ENCODE results near the gene GFPT1.

The GFPT1 gene

GRCh38 chr2:69287544-69287943, 99.5 kb downstream of the GFPT1 start:
- no peak for DNase-seq

GRCh38 chr2:69285379-69285894, 101.6 kb downstream of the GFPT1 start:
- no peak for DNase-seq

DNA sequence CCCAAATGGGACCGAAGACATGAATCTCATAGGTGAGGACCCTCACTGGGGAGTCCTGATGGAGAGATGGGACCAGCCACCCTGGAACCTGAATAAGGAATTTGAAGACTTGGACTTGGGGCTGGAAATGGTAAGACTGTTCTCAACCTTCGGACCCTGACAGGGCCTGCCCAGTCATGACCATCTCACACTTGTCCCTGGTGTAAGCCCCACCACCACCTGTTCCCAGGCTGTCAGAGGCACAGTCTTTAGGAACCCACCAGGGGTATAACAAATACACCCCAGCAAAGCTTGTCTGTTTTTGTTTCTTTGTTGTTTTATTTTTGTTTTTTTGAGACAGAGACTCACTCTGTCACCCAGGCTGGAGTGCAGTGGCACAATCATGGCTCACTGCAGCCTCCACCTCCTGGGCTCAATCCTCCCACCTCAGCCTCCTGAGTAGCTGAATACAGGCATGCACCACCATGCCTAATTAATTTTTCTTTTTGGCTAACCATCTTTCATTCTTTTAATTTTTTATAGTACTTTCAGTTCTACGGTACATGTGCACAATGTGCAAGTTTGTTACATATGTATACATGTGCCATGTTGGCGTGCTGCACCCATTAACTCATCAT, 106.1 kb downstream of the GFPT1 start:
- DNase-seq: no peak

GRCh38 chr2:69279931-69280681, 106.9 kb downstream of the GFPT1 start:
- DNase-seq: no peak

DNA sequence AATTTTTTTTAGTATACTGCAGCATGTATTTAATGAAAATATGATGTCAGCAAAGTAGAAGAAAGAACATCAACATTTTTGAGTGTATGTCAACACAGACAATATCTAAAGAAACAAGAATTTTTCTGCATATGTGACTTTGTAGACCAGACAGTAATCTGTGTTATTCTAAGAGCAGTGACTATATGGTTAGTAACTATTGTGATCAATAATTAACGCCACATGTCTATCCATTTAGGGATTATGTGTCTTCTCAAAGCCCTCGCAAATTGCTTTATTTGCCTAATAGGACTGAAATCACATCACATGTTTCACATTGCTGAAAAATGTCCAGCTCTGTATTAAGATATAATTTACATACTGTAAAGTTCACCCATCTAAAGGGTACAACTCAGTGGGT, 107.8 kb downstream of the GFPT1 start:
- no peak for DNase-seq

- peak; percentile 26 for DNase-seq
Observed at GRCh38 chr2:69278366-69278765, 108.7 kb downstream of the GFPT1 start.

DNA sequence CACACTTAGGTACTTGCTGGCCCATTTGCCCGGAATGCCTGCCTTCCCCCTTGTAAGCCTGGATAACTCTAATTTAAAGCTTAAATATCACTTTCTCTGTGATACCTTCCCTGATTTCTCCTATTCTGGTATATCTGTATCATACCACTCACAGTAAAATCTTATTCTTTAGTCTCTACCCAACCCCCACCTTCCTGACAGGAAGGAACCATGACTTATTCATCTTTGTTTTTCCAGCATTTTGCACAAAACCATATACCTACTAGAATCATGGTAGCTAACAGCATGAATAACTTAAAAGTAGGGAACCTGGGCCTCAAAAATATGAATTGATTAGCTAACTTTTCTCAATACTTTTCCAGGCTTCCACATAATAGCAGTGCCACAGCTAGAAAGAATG, 111.5 kb downstream of the GFPT1 start:
- DNase-seq: no peak

GRCh38 chr2:69272803-69273471, 114.1 kb downstream of the GFPT1 start:
- no peak for DNase-seq

DNA sequence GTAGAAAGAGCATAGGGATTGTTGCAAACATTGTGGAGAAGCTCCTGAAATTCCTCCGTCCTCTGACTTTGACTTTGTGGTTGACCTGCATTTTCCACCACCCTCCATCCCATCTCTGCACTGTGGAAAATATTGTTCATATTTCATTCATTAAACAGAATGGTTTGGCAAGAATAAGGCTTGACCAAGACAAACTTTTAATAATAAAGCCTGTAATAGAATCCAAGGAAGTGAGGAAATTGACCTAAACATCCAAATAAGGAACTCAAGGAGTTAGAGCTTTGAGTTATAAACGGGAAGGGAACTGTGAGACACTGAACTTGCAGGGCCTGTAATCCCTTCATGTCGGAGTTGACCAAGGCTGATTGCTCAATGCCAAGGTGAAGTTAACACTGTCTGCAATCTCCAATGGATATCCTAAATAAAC, 115.2 kb downstream of the GFPT1 start:
- no peak for DNase-seq

All from DMS79 treated with DMSO at 0.1 percent for 48 hours (cell line).